Adrenal gland (tissue), 5 donors: ENCODE results near the gene OSBPL7.

Experiments
- POLR2A ChIP-seq, 2 donors: fragments of 450-650 bp; IDR thresholded peaks; one replicate each; pipeline ENCODE4 v1.6.1; 2017; ENCODE audit warnings: antibody characterized with exemption in 2 of 2, mild to moderate bottlenecking in 2 of 2, moderate library complexity in 1 of 2
- TF ChIP-seq, protein P1 (sequence below), 6 experiments: fragments of 450-650 bp in 4 of 6; fragments of 200-600 bp in 2 of 6; sonication (generic) in 1 of 6; IDR thresholded peaks; 1 replicate in 5 of 6; 2 replicates in 1 of 6; pipeline versions ENCODE4 v1.5.1 to v1.8.0; 2016 to 2021; ENCODE audit warnings: antibody characterized with exemption in 6 of 6, mild to moderate bottlenecking in 2 of 6, moderate library complexity in 1 of 6
- donor health status: DM: no; HTN: no; CAD: no.

DNA sequence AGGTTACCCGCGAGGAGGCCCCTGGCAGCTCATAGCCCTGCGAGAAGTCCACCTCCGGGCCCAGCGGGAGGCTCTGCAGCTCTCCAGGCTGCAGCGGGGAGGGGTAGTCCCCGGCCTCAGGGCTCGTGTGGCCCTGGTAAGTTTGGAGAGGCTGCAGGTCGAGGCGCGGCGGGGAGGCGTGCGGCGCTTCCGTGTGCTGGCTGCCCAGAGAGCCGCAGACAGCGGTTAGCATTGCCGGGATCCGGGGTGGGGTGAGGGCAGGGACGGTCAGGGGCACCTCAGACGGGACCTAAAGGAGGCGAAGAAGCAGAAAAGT, 26.6 kb upstream of the OSBPL7 start:
- TF ChIP-seq, protein P1, sequence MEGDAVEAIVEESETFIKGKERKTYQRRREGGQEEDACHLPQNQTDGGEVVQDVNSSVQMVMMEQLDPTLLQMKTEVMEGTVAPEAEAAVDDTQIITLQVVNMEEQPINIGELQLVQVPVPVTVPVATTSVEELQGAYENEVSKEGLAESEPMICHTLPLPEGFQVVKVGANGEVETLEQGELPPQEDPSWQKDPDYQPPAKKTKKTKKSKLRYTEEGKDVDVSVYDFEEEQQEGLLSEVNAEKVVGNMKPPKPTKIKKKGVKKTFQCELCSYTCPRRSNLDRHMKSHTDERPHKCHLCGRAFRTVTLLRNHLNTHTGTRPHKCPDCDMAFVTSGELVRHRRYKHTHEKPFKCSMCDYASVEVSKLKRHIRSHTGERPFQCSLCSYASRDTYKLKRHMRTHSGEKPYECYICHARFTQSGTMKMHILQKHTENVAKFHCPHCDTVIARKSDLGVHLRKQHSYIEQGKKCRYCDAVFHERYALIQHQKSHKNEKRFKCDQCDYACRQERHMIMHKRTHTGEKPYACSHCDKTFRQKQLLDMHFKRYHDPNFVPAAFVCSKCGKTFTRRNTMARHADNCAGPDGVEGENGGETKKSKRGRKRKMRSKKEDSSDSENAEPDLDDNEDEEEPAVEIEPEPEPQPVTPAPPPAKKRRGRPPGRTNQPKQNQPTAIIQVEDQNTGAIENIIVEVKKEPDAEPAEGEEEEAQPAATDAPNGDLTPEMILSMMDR (IDR thresholded peaks at IDR 0.05): no peak
- no peak for TF ChIP-seq POLR2A (IDR thresholded peaks at IDR 0.05)
